HG02798 (cell line): ENCODE results near the gene CTU2.

ENCODE experiments used
- ATAC-seq: cut with Tn5 transposase; IDR thresholded peaks from one replicate; pipeline ENCODE4 v1.9.1; 2021; ENCODE audit warnings: mild to moderate bottlenecking; ENCODE audit not compliant: unreplicated experiment, poor library complexity

The CTU2 gene

GRCh38 chr16:88725609-88726407 lies 19.5 kb downstream of the CTU2 start:
- no peak for ATAC-seq

GRCh38 chr16:88726408-88726749 lies 20.1 kb downstream of the CTU2 start:
- no peak for ATAC-seq

GRCh38 chr16:88726981-88727380 lies 20.7 kb downstream of the CTU2 start:
- no peak for ATAC-seq

- ATAC-seq: no peak
These were observed 21.6 kb downstream of the CTU2 start for GRCh38 chr16:88727871-88728270.

GRCh38 chr16:88730632-88731607 lies 24.6 kb downstream of the CTU2 start:
- ATAC-seq: no peak

- ATAC-seq: no peak
These were observed 25.4 kb downstream of the CTU2 start for GRCh38 chr16:88731699-88732098.

GRCh38 chr16:88732172-88732960 lies 26.1 kb downstream of the CTU2 start:
- no peak for ATAC-seq

- ATAC-seq: no peak
These were observed 26.6 kb downstream of the CTU2 start for GRCh38 chr16:88732961-88733294.

- no peak for ATAC-seq
These were observed 27.5 kb downstream of the CTU2 start for GRCh38 chr16:88733630-88734360.

- ATAC-seq: no peak
These were observed 28.0 kb downstream of the CTU2 start for GRCh38 chr16:88734361-88734728.

- ATAC-seq: no peak
These were observed 28.8 kb downstream of the CTU2 start for GRCh38 chr16:88735121-88735520.

GRCh38 chr16:88735616-88736015 lies 29.3 kb downstream of the CTU2 start:
- no peak for ATAC-seq

GRCh38 chr16:88736088-88736487 lies 29.8 kb downstream of the CTU2 start:
- ATAC-seq: no peak

GRCh38 chr16:88736496-88736895 lies 30.2 kb downstream of the CTU2 start:
- ATAC-seq: no peak

- peak; percentile 62 for ATAC-seq
These were observed 31.2 kb downstream of the CTU2 start for GRCh38 chr16:88737298-88738150.

- no peak for ATAC-seq
These were observed 32.1 kb downstream of the CTU2 start for GRCh38 chr16:88738151-88739084.

GRCh38 chr16:88739139-88739976 lies 33.1 kb downstream of the CTU2 start:
- no peak for ATAC-seq
